Stimulated activated CD4-positive, alpha-beta T cell treated with anti-CD3 and anti-CD28 coated beads, Interleukin-15, amount 100 ng/mL, for 24 hours (primary cell): Measurements from ENCODE around the gene NEDD4L.
"Not testable (repeated sequence)": the region's sequence is repeated elsewhere in the genome, so short reads cannot be mapped to it uniquely, and the experiment has no call there.

Experiments
- DNase-seq: peaks from one replicate; pipeline ENCODE4 v3.0.0-alpha.2; 2020

The NEDD4L gene

DNA sequence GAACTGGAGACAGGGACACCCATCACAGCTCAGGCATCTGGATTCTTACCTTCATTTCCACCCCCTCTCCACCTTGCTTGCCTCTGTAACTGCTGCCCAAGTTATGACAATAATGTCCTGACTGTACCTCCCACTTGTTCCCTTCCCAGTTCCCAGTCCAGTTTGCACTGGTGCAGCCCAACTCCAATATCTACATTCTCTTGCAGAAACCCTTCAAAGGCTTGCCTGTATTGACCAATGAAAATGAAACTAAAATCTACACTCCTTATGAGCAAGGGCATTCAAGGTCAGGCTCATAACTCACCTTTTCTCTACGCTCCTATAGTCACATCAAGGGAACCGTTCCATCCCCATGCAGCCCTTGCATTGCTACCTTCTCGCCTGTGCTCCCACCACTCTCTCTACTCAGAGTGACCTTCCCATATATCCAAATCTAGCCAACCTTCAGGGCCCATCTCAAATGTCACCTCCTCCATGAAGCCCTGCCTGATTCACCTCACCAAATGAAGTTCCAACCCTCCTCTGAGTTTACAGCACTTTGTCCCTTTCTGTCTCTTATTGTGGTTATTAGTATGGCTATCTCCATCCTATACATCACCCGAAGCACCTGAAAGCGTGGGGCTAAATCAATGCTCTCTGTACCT, 365.9 kb downstream of the NEDD4L start:
- no peak for DNase-seq

DNA sequence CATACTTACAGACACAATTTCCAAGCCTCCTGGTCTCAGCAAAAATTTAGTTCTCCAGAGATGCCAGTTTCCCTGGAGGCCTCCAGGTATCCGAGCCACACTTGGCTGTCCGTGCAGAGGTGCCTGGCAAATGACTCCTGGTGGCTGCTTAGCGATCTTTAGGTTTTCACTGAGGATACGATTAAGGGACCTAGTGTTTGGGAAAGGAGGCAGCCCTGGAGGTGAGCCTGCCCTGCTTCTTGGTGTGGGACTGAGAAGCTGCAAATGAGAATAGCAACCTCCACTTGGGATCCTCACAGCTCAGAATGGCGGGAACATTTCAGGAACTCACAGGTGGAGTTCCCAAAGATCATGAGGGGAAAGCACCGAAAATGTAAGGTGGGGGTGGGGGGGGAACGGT, 367.3 kb downstream of the NEDD4L start:
- DNase-seq: no peak

DNA sequence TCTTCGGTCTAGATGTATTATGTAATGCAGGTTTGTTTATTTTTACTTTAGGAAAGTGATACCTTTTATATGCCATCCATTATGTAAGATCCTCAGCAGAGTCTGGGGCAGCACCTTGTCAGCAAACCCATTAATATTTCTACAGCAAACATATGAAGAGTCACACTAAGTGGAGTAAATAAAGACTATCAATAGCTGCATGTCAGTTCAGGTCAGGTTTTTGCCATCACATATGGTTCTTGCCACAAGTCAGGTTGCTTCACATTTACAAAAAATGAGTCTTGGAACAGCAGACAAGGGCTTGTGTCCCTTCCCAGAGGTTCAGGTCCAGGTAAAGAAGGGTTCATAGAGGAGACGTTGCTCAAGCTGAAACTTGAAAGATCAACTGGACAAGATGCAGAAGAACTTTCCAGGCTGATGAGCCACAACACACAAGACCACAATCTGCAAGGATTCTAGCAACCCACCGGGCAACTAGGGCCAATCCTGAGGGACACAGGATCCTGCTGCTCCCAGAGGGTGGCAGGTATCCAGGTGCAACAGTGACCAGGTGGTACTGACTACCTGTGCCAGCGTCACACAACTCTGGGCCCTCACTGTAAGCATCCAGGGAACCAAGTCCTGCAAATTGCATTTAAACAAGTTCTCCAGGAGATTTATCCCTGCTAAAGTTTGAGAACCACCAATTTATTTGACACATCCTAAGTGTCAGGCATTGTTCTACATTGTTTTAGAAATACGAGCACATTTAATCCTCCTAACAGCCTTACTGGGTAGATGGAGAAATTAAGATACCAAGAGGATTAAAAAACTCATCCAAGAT, 369.0 kb downstream of the NEDD4L start:
- no peak for DNase-seq

DNA sequence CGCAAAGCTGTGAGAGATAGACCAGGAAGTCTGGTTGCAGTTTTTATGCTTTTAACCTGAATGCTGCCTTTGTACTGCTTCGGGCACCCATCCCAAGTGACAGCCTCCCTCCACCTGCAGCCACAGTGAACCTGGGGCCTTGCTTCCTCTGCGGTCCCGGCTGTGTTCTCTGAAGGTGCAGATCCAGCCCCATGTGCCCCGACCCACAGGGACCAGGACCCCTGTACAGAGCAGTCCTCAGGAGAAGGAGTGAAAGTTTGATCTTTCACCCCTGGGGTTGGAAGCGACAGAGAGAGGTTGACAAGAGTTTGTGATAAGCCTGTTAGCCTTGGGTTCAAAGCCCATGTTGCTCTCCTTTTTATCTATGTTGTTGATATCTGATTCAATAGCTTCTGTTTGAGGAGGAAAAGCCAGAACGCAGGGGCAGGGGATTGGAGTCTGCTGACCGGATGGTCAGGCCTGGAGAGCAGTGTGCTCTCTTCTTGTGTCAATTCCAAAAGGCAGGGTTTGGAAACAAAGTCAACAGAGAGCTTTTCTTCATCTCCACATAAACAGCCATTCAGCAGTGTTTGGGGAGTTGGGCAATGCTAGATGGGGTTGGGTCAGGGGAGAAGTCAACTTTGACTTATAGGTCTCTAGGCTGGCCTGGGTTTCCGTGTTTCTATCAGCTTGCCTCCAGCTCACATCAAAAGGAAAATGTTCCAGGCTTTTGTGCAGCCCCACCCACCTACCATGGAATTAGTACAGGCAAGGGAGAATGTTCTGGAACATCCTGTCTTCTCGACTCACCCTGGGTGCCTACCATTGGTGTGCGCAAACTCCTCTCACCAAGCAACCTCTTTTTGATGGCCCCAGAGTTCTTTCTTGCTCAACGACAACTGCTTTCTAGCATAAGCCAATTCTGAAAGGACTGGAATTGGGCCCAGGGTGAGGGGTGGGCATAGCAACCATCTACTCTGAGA, 369.9 kb downstream of the NEDD4L start:
- no peak for DNase-seq

DNA sequence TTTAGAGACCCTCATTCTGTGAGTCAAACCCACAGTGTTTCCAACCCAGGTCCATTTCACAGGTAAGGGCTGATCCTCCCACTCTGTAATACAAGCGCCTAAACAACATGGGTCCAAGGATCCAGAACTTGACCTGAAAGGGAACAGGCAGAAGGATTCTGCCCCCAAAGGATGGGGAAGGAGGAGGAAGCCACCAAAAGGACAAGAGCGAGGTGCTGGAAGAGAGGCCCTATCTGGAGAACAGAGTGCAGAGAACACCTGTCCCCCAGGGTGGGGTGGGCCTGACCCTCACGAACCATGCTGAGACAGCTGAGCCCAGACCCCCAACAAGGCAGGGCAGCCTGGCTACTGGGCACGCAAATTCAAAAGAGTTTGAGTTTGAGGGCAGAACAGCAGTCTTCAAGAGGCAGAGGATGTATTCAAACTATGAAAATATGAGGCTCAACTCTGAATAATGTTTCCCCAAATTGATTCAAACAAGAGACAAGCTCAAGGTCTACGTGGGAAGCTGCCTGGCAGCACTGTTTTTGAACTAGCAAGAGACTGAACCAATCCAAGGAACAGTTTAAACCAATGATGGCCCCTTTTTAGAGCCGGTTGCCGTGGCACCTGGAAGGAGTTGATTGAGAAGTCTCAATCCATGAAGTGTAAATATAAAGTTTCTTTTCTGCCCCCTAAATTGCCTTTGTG, 372.1 kb downstream of the NEDD4L start:
- DNase-seq: no peak

DNA sequence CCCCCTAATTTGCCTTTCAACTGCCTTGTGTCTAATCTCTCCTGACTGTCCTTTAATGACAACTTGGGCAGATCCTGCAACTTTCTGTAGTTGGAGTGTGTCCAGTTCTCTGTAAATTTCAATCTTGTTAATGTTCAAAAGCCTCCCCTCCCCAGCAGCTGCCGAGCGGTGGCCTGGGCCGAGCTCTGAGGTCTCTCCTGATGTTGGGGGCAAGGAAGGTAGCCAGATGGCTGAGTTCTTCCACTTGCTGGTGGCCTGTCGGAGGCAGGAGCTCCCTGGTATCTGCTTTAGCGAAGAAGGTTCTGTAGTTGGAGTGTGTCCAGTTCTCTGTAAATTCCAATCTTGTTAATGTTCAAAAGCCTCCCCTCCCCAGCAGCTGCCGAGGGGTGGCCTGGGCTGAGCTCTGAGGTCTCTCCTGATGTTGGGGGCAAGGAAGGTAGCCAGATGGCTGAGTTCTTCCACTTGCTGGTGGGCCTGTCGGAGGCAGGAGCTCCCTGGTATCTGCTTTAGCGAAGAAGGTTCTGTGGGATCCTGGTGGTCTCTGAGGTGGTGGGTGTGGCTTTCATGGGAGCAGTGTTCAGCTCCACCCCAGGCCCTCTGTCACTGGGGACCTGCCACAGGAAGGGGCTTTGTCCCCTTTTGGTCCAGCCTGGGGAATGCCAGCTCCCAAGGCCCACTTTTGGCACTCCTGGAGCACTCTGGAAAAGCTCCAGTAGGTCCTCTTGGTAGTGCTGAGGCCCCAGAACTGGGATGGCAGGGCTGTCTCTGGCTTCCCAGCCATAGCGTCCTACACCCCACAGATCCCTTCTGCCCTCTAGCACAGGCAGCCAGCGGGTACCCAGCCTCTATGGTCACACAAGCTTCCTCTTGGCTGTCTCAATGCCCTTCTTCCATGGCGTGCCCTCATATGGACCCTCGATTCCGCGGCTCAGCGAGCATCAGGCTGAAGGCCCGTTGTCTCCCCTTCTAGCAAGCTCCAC, 373.0 kb downstream of the NEDD4L start:
- DNase-seq: no peak

DNA sequence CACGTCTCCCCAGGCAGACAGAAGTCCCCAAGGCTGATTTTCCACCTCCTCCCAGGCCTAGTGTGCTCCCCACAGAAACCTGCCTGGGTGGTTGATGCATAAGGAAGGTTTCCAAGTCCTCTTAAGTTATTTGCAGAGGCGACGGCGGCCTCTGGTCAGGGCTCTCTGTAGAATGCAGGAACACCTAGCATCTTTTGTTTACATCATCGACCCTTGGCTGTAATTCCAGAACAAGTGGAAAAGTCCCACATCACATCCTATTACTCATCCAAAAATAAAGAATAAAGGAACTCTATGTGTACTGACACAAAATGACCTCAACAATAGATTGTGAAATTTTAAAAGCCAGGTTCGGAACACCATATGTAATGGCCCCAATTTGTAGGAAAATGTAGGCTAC, 373.7 kb downstream of the NEDD4L start:
- no peak for DNase-seq

DNA sequence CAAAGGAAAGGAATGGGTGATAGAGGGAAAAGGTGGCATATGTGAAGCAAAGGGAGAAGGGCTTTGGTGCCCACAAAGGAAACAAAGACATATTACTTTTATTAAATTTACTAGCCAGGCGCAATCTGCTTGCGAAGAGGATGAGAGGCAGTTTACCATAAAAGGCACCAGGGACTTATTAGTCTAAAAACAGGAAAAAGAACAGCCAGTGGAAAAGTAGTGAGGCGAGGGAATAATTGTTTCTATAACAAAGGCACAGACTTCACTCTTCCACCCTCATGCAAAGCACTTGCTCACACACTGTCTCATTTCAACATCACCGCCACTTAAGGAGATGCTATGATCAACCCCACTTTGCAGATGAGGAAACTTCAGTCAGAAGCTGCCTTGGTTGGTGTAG, 374.3 kb downstream of the NEDD4L start:
- DNase-seq: no peak

DNA sequence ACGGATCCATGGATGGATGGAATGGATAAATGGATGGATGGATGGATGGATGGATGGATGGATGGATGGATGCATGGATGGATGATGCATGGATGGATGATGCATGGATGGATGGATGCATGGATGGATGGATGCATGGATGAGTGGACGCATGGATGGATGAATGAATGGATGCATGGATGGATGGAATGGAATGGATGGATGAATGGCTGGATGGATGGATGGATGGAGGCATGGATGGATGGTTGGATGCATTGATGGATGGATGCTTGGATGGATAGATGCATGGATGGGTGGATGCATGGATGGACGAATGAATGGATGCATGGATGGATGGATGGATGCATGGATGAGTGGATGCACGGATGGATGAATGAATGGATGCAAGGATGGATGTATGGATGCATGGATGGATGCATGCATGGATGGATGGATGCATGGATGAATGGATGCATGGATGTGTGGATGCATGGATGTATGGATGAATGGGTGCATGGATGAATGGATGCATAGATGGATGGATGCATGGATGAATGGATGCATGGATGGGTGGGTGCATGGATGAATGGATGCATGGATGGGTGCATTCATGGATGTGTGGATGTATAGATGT, 375.7 kb downstream of the NEDD4L start:
- no peak for DNase-seq

DNA sequence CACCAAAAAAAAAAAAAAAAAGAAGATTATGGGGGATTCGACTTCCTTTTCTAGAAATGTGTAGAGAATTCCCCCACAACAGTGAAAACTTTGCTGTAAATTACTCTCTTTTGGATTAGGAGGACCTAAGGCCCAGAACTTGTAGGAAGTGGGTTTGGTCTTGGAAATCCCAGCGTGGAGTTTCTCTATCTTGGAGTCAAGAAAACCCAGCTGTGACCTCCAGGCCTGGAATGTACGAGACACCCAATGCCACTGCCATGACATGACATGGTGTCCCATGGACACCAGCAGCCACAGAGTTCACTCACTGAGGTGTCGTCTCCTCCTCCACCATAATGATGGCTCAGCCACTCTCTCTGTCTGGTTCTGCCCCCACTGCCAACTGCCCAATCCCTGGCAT, 382.6 kb downstream of the NEDD4L start:
- DNase-seq: no peak

DNA sequence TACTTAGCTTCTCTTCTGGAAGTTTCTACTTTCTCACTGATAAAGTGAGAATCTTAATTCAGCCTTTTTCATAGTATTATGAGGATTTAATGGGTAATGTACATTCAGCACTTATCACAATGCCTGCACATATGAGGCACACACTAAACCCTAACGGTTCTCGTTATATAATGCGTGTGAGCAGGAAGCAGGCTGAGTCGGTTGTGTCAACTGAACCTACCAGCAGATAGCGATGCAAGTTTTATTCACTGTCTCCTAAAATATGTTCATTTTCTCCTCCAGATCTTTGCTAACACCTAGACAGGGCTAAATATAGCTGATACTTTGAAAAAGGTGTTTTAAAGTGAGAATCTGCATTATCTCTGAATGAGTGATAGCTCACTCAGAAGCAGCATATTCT, 383.3 kb downstream of the NEDD4L start:
- no peak for DNase-seq

DNA sequence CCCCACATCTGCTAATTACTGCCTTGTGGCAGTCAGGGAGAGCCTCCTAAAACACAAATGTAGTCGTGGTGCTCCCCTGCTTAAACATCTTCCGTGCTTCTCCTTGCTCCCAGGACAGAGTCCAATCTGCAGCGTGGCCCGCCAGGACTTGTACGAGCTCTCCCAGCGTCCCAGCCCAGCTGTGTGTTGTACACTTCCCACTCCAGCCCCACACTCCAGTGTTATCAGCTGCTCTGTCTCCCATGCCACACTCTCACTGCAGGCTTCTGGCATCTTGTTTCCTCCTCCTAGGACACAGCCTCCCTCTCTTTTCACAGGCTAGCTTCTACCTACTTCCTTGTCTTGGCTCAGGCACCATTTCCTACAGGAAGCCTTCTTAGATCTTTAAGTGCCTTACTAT, 385.4 kb downstream of the NEDD4L start:
- DNase-seq: no peak

DNA sequence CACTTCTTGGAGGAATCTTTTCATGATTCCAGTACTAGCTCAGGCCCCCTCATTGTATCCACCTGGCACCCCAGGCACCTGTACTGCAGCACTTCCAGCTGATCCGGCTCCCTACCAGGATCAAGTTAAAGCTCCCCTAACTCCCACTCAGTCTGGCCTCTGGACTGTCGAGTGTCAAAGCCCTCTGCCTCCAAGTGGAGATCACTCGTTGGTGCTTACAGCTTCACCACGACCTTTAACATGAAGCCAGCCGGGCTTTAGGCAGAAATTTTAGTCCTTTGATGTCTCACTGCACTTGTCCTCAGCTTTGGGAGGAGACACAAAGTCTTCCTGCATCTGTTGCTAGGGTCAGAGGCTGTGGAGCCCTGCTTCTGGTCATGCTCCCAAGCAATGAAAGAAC, 387.2 kb downstream of the NEDD4L start:
- DNase-seq: no peak

DNA sequence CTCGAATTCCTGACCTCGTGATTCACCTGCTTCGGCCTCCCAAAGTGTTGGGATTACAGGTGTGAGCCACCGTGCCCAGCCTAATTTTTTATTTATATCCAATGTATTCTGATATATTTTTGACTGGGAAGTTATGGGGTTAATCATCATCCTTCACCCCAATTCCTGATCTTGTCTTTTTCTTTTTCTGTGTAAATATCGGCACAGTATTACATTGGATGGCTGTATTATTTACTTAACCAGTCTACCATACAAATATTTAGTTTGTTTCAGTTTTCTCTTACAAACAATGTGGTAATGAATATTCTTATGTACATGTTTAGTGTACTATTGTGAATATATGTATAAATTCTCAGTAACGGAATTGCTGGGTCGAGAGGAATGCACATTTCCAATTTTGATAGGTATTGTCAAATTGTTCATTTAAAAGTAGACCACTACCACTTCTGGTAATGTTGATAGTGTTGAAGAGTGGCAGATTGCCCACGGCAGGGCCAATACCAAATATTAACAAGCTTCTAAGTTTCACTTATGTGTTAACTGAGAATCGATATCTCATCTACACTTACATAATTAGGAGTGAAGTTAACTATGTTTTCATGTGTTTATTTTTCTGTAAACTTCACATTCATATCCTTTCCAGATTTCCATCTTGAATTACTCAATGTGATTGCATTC, 388.2 kb downstream of the NEDD4L start:
- DNase-seq: no peak

DNA sequence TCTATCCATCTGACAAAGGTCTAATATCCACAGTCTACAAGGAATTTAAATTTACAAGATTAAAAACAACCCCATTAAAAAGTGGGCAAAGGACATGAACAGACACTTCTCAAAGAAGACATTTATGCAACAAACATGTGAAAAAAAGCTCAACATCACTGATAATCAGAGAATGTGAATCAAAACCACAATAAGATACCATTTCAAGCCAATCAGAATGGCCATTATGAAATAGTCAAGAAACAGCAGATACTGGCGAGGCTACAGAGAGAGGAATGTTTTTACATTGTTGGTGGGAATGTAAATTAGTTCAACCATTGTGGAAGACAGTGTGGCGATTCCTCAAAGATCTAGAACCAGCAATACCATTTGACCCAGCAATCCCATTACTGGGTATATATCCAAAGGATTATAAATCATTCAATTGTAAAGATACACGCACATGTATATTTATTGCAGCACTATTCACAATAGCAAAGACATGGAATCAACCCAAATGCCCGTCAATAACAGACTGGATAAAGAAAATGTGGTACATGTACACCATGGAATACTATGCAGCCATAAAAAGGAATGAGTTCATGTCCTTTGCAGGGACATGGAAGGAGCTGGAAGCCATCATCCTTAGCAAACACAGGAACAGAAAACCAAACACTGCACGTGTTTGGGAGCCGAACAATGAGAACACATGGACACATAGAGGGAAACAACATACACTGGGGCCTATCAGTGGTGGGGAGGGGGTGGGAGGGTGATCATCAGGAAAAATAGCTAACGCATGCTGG, 391.4 kb downstream of the NEDD4L start:
- DNase-seq: not testable (repeated sequence)

DNA sequence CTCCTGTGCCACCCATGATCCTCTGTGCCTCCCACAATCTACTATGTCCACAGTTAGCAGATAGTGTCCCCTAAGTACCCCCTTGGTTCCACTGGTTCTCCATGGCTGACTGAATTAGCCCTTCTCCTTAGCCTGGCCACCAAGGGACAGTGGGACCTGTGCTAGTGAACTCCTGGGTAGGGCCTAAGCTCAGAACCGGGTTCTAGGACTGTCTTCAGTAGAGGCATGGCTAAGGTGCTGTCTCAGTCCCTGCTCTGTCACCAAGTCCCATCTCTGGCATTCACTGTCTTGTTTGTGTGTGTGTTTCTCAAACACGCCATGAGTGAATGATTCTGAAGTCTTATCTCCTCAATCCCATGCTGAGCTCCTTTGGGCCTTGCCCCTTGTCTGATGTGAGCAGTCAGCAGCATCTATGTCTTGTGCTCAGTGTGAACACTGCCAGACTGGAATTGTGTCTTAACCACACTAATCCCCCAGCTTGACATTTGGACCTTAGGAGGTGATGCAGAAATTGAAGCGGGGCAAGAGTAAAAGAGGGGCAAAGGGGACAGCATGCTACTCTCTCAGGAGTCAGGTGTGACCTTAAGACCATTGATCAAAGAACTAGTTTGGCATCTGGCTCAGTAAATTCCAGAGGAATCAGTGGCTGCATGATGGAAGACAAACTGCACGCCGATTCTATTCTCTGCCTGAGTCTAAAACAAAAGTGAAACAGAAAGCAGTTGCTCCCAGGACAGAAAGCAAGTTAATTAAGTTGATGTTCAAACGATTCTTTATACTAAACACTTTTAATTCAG, 394.3 kb downstream of the NEDD4L start:
- peak; percentile 6 for DNase-seq

DNA sequence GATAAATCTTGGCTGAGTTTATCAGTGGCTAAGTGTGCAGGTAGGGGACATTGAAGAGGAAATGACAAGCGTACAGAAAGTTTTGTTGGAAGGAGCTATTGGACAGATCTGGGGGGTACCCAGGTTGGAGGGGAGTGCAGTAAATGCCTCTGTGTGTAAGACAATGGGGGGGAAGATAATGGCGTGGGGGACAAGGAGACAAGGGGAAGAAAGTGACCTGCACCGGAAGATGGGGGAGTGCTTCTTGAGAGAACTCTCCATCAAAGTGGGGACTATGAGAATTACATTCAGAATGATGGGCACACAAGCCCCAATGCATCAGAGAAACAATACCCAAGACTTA, 394.9 kb downstream of the NEDD4L start:
- peak; percentile 4 for DNase-seq

DNA sequence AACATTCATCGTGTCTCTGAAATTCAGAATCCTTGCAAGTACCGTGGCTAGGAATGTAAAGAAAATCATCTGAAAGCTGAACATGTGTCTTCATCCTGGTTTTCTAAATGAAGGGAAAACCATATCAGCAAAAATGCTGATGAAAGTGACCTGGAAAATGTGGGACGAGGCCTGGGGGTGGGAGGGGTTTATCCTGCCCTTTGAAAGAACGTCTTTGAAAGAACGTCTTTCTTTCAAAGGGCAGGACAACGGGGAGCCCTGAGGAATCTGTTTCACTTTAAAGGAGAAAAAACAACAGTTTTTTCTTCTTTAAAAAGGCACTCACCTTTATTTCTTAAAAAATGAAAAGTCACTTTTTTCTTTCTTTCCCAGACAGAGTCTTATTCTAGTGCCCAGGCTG, 399.6 kb downstream of the NEDD4L start:
- no peak for DNase-seq
